Choroid plexus epithelial cell (primary cell): ENCODE measurements around the gene XPO5.

Experiments used
- DNase-seq: peaks from one replicate; pipeline ENCODE4 v3.0.0-alpha.2; 2010; ENCODE audit warnings: low read depth
- H3K4me3 ChIP-seq: 2 replicates; pipeline ENCODE4 v1.5.1; 2011; ENCODE audit warnings: low read depth, mild to moderate bottlenecking, control low read depth, low read length, moderate library complexity
- CTCF ChIP-seq: conservative IDR thresholded peaks from 2 replicates; pipeline ENCODE4 v1.5.1; 2011; ENCODE audit warnings: low read depth, mild to moderate bottlenecking, control low read depth, inconsistent platforms, low read length, moderate library complexity

XPO5 gene

GRCh38 chr6:43575772-43576551, at the start of gene XPO5, which contains the start of gene POLH:
XPO5 (minus strand) TSS chr6:43576038; CDS start chr6:43575864, 174 bp downstream.
POLH (plus strand) TSS chr6:43576185; CDS start chr6:43582320, 6,135 bp downstream.
- TF ChIP-seq CTCF = peak; percentile 19

GRCh38 chr6:43625393-43625992, 49.7 kb upstream of the XPO5 start:
- TF ChIP-seq CTCF = no peak
- no peak for DNase-seq
- H3K4me3 ChIP-seq = no peak overlapping the region

More at GRCh38 chr6:43575772-43576551, at the start of gene XPO5, which contains the start of gene POLH:
- peak; percentile 94 for DNase-seq
- H3K4me3 ChIP-seq = peak within 1 kb of the TSS; percentile 100

GRCh38 chr6:43624786-43625288, 49.0 kb upstream of the XPO5 start:
- no peak overlapping the region for H3K4me3 ChIP-seq
- no peak for DNase-seq
- no peak for TF ChIP-seq CTCF

- no peak for DNase-seq
- H3K4me3 ChIP-seq = no peak overlapping the region
- TF ChIP-seq CTCF = no peak
Observed at GRCh38 chr6:43623880-43624785, 48.3 kb upstream of the XPO5 start.

GRCh38 chr6:43622541-43622940, 46.7 kb upstream of the XPO5 start:
- no peak for TF ChIP-seq CTCF
- no peak for DNase-seq
- H3K4me3 ChIP-seq = no peak overlapping the region

- TF ChIP-seq CTCF = no peak
- DNase-seq = no peak
- no peak overlapping the region for H3K4me3 ChIP-seq
Observed at GRCh38 chr6:43621836-43622180, 46.0 kb upstream of the XPO5 start.
